AG04450 (cell line): ENCODE results near the gene COL11A2. TPM values are rescaled to one million over a fixed set of nuclear protein-coding genes. Genes with fewer than 3 reads are reported as not detected.

Experiments used
- CTCF ChIA-PET: fragments of 300-600, 350-600 bp; formaldehyde crosslinking; extraction: SDS; loops from one replicate; lab custom pipeline; 2022; ENCODE audit warnings: antibody characterized with exemption, inconsistent platforms; lab: Charles Lee
- POLR2A ChIA-PET: fragments of 350-600 bp; formaldehyde crosslinking; extraction: SDS; loops from one replicate; lab custom pipeline; 2021; ENCODE audit warnings: antibody characterized with exemption, inconsistent platforms; lab: Yijun Ruan, JAX
- DNase-seq: peaks from one replicate; pipeline ENCODE4 v3.0.0-alpha.2; 2011; ENCODE audit warnings: low read depth, low spot score
- H3K27ac ChIP-seq: one replicate; pipeline ENCODE4 v1.5.1; 2012; ENCODE audit warnings: low read depth, low read length, control low read depth
- H3K27me3 ChIP-seq: one replicate; pipeline ENCODE4 v1.6.0; 2012; ENCODE audit warnings: low read length; ENCODE audit not compliant: control insufficient read depth, insufficient read depth
- H3K4me3 ChIP-seq: 2 replicates; pipeline ENCODE4 v1.5.1; 2011; ENCODE audit warnings: mild to moderate bottlenecking, low read depth, low read length, control low read depth
- H3K9me3 ChIP-seq: 2 replicates; pipeline ENCODE4 v1.5.1; 2012; ENCODE audit warnings: low read length; ENCODE audit not compliant: control insufficient read depth, insufficient read depth
- polyA plus RNA-seq: library from polyadenylated mRNA; depleted of rRNA; stranded (reverse); fragments of >200 nt; gene quantifications from 2 replicates; pipeline ENCODE4 v1.2.3, GENCODE V29; 2011
- TF ChIP-seq, protein P1 (sequence below): IDR thresholded peaks from 2 replicates; pipeline ENCODE4 v1.5.1; 2011; ENCODE audit warnings: low read depth, low read length, control low read depth, inconsistent platforms

The COL11A2 gene
- polyA plus RNA-seq, 1 experiment = 0.26 TPM

DNA sequence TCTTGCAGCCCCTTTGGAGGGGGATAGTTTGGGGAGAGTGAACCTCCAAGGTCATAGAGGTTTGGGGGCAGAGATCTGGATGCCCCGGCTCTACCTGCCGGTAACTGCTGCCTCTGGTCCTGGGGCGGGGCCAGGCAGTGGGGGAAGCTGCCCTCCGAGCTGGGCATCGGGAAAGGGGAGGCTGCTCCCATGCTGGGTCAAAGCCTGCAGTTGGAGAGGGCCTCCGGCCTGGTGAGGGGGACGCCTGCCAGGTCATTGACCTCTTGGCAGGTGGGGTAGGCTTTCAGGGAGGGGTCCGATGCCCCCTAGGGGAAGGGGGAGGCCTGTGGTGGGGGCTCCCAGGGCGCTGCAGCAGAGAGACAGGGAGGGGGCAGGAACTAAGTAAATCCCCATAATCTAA, 7.1 kb downstream of the COL11A2 start:
- TF ChIP-seq, protein P1, sequence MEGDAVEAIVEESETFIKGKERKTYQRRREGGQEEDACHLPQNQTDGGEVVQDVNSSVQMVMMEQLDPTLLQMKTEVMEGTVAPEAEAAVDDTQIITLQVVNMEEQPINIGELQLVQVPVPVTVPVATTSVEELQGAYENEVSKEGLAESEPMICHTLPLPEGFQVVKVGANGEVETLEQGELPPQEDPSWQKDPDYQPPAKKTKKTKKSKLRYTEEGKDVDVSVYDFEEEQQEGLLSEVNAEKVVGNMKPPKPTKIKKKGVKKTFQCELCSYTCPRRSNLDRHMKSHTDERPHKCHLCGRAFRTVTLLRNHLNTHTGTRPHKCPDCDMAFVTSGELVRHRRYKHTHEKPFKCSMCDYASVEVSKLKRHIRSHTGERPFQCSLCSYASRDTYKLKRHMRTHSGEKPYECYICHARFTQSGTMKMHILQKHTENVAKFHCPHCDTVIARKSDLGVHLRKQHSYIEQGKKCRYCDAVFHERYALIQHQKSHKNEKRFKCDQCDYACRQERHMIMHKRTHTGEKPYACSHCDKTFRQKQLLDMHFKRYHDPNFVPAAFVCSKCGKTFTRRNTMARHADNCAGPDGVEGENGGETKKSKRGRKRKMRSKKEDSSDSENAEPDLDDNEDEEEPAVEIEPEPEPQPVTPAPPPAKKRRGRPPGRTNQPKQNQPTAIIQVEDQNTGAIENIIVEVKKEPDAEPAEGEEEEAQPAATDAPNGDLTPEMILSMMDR = no peak
- ChIA-PET CTCF (no interaction called here), POLR2A (no interaction called here)

DNA sequence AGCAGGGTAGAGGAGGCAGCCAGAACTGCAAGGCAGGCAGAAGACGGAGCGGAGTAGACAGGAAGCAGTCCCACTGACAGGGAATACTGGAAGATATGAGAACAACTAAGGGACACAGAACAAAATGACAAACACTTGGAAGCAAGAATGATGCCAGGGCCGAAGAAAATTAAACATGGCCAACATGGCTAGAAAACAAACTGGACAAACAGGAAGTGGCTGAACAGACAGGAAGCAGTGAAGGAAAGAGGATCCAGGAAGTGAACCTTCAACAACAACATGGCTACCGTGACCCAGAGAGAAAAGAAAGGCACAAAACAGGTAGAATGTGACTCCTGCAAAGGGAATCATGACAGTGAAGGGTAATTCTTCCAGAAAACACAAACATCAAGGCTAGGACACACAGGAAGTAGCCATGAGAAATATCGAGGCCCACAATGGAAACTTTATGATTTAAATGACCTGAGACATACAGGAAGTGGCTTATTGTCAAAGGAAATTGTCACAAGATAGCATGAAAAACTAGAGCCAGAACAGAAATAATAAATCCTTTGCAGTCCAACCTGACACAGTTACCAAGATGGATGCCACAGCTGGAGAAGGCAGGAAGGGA, 9.1 kb downstream of the COL11A2 start:
- Histone ChIP-seq H3K4me3 (no peak overlapping the region), H3K9me3 (no peaks in the 10 kb centered on the region; the same call in 1 of the 2 replicates), H3K27me3 (peaks cover 14% of the 10 kb centered on the region), H3K27ac (no peak overlapping the region)
- ChIA-PET CTCF (interaction anchor here (0.8 to 1.3 kb wide), 3 partner anchors 11 to 205 kb away, joined by 3 to 6 read pairs (median 5); no protein-coding TSS in a partner anchor), POLR2A (no interaction called here)
- DNase-seq = no peak
- TF ChIP-seq, protein P1 = no peak

More for the DNA sequence above, 7.1 kb downstream of the COL11A2 start:
- H3K4me3 ChIP-seq = no peak overlapping the region
- peaks cover 24% of the 10 kb centered on the region for H3K27me3 ChIP-seq
- H3K9me3 ChIP-seq = no peaks in the 10 kb centered on the region
- DNase-seq = no peak
- H3K27ac ChIP-seq = no peak overlapping the region

DNA sequence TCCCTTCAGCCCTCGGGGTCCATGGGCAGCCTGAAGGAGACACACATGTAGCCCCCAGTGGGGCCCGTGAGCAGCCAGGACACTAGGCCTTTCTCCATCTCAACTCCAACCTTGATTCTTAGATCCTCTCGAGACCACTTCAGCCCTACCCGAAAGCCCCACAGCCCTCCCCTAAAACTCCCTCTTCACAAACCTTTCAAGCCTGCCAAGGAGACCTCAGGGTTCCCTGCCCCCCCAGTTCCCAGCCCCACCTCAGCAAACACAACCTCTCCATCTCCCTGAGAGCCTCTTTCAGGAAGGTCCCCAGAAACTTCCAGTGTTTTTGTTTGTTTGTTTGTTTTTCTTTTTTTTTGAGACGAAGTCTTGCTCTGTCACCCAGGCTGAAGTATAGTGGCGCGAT, 11.1 kb downstream of the COL11A2 start:
- Histone ChIP-seq H3K9me3 (no peaks in the 10 kb centered on the region; the same call in 1 of the 2 replicates), H3K27ac (no peak overlapping the region), H3K27me3 (peaks cover 5% of the 10 kb centered on the region), H3K4me3 (no peak overlapping the region)
- TF ChIP-seq, protein P1 = no peak
- DNase-seq = no peak
- POLR2A ChIA-PET = no interaction called here
- CTCF ChIA-PET = no interaction called here

DNA sequence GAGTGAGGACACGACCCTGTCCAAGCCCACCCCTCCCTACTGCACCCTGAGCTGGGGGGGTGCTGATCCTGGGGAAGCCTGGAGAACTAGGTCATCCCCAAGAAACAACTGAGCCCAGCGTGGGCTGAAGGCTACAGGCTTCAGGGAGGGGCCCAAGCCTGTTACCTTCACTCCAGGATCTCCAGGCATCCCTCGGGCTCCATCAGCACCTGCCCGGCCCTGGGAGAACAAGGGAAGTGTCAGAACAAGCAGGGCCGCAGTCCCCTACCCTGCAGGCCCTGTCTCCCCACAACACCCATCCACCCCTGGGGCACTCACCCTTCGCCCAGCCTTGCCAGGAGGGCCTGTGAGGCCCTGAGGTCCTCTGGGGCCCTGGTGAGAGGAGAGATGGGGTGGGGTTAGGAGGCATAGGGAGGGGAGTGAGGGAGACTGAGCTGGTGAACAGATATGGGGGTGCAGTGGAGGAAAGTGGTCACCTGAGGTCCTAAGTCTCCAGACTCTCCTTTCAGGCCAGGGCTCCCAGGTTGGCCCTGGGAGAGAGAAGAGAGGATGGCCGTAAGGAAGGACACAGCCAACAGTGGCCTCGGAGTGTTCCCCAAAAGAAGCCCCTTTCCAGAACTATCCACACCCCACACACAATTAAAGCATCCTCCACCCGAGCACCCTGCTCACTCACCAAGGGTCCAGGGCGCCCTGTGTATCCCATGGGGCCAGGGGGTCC, 13.4 kb downstream of the COL11A2 start:
- no peaks in the 10 kb centered on the region; the same call in 1 of the 2 replicates for H3K9me3 ChIP-seq
- H3K27me3 ChIP-seq = peaks cover 16% of the 10 kb centered on the region
- TF ChIP-seq, protein P1 = no peak
- no peak for DNase-seq
- ChIA-PET CTCF (no interaction called here), POLR2A (no interaction called here)
- H3K27ac ChIP-seq = no peak overlapping the region
- H3K4me3 ChIP-seq = no peak overlapping the region
